ENCODE results near the gene MYBPC3.

GRCh38 chr11:47296045-47296444 is 56.5 kb downstream of the MYBPC3 start:
- TF ChIP-seq CTCF (IDR thresholded peaks at IDR 0.05): no peak
- no peak for TF ChIP-seq EZH2phosphoT487 (IDR thresholded peaks at IDR 0.05)
- TF ChIP-seq EZH2 (IDR thresholded peaks at IDR 0.05): no peak
